Progenitor cell of endocrine pancreas (in vitro differentiated cells): ENCODE results near the gene NOC4L. TPM values are rescaled to one million over a fixed set of nuclear protein-coding genes. Genes with fewer than 3 reads are reported as not detected.
"Not testable (repeated sequence)": the region's sequence is repeated elsewhere in the genome, so short reads cannot be mapped to it uniquely, and the experiment has no call there.

Experiments used
- DNase-seq: peaks from one replicate; pipeline ENCODE4 v3.0.0; 2021; ENCODE audit warnings: low spot score; ENCODE audit not compliant: unreplicated experiment
- H3K27ac Mint-ChIP-seq: 2 replicates; pipeline ENCODE4 v1.8.0; 2021; ENCODE audit warnings: mild to moderate bottlenecking, moderate library complexity, mixed read lengths
- H3K27me3 Mint-ChIP-seq: 2 replicates; pipeline ENCODE4 v1.8.0; 2021; ENCODE audit warnings: mixed read lengths
- H3K36me3 Mint-ChIP-seq: 2 replicates; pipeline ENCODE4 v1.8.0; 2022; ENCODE audit warnings: mixed read lengths; ENCODE audit not compliant: insufficient read depth
- H3K4me1 Mint-ChIP-seq: 2 replicates; pipeline ENCODE4 v1.8.0; 2021; ENCODE audit warnings: low read depth, mixed read lengths
- H3K4me3 Mint-ChIP-seq: 2 replicates; pipeline ENCODE4 v1.8.0; 2021; ENCODE audit warnings: low read depth, mild to moderate bottlenecking, moderate library complexity, mixed read lengths
- H3K9me3 Mint-ChIP-seq: 2 replicates; pipeline ENCODE4 v1.8.0; 2021; ENCODE audit warnings: low read depth, mixed read lengths
- total RNA-seq: library from RNA; stranded (reverse); gene quantifications from 2 replicates; pipeline ENCODE4 v1.2.1, GENCODE V29; 2021
- TF ChIP-seq, protein P1 (sequence below): fragments of 200-600 bp; sonication (generic); IDR thresholded peaks from one replicate; pipeline ENCODE4 v1.5.0; 2021; ENCODE audit warnings: antibody characterized with exemption, mild to moderate bottlenecking; ENCODE audit not compliant: unreplicated experiment

Gene NOC4L
- total RNA-seq, 1 donor from 2014 or later: 27.0 TPM

DNA sequence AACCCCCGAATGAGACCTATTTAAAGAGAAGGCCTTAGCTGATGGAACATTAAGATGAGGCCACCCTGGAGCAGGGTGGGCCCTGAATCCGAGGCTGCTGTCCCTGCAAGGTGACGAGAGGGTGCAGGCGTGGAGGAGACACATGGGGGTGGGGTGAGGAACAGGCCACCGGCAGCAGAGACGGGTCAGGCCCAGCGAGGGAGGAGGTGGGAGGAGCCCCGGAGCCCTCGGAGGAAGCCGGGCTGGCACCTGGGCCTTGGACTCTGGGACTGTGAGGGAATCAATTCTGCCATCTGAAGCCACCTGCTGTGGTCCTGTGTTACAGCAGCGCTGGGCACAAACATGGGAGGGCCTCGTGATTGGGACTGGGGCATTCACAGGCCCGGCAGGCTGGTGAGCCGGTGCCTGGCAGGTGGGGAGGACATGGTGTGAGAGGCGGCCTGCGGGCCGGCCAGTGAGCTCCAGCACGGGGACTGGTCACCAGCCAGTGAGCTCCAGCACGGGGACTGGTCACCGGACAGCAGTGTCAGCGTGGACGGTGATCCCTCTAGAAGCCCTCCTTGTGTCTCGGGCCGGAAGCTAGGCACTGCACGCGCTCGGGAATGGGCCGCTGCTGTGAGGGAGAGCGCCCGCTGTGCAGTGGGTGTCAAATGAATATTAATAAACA lies 46.7 kb downstream of the NOC4L start:
- peaks cover 74% of the 10 kb centered on the region for H3K27me3 Mint-ChIP-seq
- no peaks in the 10 kb centered on the region for H3K36me3 Mint-ChIP-seq
- TF ChIP-seq, protein P1, sequence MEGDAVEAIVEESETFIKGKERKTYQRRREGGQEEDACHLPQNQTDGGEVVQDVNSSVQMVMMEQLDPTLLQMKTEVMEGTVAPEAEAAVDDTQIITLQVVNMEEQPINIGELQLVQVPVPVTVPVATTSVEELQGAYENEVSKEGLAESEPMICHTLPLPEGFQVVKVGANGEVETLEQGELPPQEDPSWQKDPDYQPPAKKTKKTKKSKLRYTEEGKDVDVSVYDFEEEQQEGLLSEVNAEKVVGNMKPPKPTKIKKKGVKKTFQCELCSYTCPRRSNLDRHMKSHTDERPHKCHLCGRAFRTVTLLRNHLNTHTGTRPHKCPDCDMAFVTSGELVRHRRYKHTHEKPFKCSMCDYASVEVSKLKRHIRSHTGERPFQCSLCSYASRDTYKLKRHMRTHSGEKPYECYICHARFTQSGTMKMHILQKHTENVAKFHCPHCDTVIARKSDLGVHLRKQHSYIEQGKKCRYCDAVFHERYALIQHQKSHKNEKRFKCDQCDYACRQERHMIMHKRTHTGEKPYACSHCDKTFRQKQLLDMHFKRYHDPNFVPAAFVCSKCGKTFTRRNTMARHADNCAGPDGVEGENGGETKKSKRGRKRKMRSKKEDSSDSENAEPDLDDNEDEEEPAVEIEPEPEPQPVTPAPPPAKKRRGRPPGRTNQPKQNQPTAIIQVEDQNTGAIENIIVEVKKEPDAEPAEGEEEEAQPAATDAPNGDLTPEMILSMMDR: no peak
- H3K4me3 Mint-ChIP-seq: peak overlapping the region; percentile 19
- no peak overlapping the region for H3K27ac Mint-ChIP-seq
- no peak for DNase-seq
- H3K4me1 Mint-ChIP-seq: peaks cover 2% of the 10 kb centered on the region
- peaks cover 7% of the 10 kb centered on the region for H3K9me3 Mint-ChIP-seq

DNA sequence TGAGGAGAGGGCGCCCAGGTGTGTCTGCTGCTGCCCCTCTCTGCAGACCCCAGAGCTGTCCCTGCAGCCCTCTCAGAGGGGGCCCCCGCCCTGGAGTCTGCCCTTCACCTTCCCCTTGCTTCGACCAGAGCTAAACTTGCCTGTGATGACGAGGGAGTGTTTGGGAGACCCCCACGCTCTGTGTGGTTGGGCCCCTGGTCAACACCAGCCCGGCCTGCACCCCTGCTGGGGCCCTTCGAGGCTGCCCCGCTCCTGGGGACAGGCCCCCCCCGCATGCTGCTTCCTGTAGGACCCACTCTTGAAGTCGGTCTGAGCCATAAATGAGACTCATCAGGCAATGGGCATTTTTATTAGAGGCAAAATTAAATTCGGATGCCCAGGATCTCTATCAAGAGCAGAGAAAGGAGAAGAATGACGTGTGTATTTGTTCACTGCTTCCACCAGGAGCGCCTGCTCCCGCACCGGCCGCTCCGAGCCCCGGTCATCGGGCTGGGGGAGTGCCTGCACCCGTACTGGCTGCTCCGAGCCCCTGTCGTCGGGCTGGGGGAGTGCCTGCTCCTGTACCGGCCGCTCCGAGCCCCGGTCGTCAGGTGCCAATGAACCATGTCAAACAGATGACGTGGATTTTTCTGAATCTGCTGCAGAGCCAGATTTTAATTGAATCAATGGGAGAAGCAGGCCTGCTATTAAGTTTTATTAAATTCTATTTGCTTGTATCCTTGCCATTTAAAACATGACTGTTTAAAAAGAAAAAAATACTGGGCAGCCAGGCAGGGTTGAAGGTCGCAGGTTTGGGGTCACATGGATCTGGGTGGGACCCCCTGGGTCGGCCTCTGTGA lies 47.7 kb downstream of the NOC4L start:
- TF ChIP-seq, protein P1: no peak
- Mint-ChIP-seq H3K36me3 (no peaks in the 10 kb centered on the region), H3K27ac (no peak overlapping the region), H3K4me1 (peaks cover 2% of the 10 kb centered on the region), H3K27me3 (peaks cover 69% of the 10 kb centered on the region), H3K9me3 (peaks cover 7% of the 10 kb centered on the region), H3K4me3 (no peak overlapping the region)
- DNase-seq: no peak

DNA sequence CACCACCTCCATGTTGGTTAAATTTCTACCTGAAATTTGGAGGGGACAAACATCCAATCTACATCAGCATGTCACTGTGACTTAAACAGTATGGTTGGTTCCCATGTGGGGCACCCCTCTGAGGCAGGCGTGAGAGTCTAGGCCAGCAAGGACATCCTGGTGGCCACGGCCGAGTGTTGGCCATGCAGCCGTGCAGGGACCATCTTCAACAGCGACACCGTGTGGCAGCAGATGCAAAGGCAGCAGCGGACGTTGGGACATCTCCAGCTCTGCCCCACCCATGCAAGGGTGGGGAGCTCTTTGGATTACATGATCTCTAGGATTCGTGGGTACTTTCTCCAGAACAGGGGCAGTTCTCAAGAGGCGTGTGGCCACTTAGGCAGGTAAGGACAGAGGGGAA lies 49.8 kb downstream of the NOC4L start:
- DNase-seq: no peak
- Mint-ChIP-seq H3K36me3 (no peaks in the 10 kb centered on the region), H3K27me3 (peaks cover 55% of the 10 kb centered on the region), H3K9me3 (peaks cover 7% of the 10 kb centered on the region), H3K4me1 (peaks cover 2% of the 10 kb centered on the region), H3K27ac (no peak overlapping the region), H3K4me3 (no peak overlapping the region)
- TF ChIP-seq, protein P1: peak; percentile 17

DNA sequence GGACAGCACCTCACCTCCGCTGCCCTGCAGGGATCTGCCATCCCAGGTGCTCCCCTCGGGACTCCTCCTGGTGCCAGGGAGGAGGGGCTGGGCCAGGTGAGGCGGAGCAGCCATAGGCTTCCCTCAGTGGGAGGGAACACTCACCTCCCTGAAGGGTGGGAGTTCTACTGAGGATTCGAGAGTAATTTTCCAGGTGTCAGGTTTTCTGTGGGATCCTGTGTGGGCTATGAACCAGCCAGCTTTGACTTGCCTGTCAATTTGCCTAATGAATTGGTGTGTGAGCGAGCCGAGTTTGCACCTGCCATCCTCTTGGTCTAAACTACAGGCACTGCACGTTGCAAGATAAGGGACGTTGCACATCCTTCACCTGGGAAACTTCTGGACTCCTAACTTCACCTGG lies 50.3 kb downstream of the NOC4L start:
- TF ChIP-seq, protein P1: no peak
- no peaks in the 10 kb centered on the region for H3K4me1 Mint-ChIP-seq
- H3K36me3 Mint-ChIP-seq: no peaks in the 10 kb centered on the region
- no peak overlapping the region for H3K27ac Mint-ChIP-seq
- no peak overlapping the region for H3K4me3 Mint-ChIP-seq
- H3K9me3 Mint-ChIP-seq: peaks cover 7% of the 10 kb centered on the region
- DNase-seq: no peak
- H3K27me3 Mint-ChIP-seq: peaks cover 51% of the 10 kb centered on the region

DNA sequence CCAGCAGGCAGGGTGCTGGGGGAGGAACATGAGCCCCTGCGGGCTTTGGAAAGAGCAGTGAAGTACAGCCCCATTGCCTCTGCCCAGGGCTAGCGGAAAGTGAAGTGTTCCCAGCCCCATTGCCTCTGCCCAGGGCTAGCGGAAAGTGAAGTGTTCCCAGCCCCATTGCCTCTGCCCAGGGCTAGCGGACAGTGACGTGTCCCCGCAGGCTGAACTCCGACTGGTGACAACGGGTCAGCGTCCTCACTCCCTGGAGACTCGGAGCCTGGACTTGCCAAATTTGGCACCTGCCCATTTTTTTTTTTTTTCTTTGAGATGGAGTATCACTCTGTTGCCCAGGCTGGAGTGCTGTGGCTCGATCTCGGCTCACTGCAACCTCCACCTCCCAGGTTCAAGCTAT lies 51.0 kb downstream of the NOC4L start:
- H3K4me1 Mint-ChIP-seq, H3K9me3 Mint-ChIP-seq, H3K4me3 Mint-ChIP-seq, H3K27ac Mint-ChIP-seq, DNase-seq, H3K36me3 Mint-ChIP-seq: not testable (repeated sequence)
- H3K27me3 Mint-ChIP-seq: peaks cover 56% of the 10 kb centered on the region
